Kasumi-1 (cell line): Measurements from ENCODE around the gene CLCN7.
"Not testable (repeated sequence)": the region's sequence is repeated elsewhere in the genome, so short reads cannot be mapped to it uniquely, and the experiment has no call there.

Source experiments
- DNase-seq, 2 experiments: peaks; one replicate each; lab custom pipeline; 2025; lab: John Stamatoyannopoulos, UW

Gene CLCN7

GRCh38 chr16:1445518-1446203 is 29.2 kb downstream of the CLCN7 start:
- no peak for DNase-seq

- no peak for DNase-seq
Observed at GRCh38 chr16:1444730-1445517, 29.9 kb downstream of the CLCN7 start.

GRCh38 chr16:1443980-1444729 is 30.7 kb downstream of the CLCN7 start, which contains the start of gene CCDC154:
CCDC154 (minus strand) TSS chr16:1444556; CDS start chr16:1444322, 234 bp downstream.
- no peak for DNase-seq

- no peak for DNase-seq
Observed at GRCh38 chr16:1443403-1443973, 31.3 kb downstream of the CLCN7 start.

GRCh38 chr16:1442697-1443096 is 32.1 kb downstream of the CLCN7 start:
- no peak for DNase-seq

- DNase-seq = no peak
Observed at GRCh38 chr16:1441391-1441829, 33.4 kb downstream of the CLCN7 start.

- not testable (repeated sequence) for DNase-seq
Observed at GRCh38 chr16:1439699-1440074, 35.1 kb downstream of the CLCN7 start.

- DNase-seq = no peak
Observed at GRCh38 chr16:1439058-1439698, 35.6 kb downstream of the CLCN7 start.

- no peak for DNase-seq
Observed at GRCh38 chr16:1438229-1439057, 36.4 kb downstream of the CLCN7 start.

- no peak for DNase-seq
Observed at GRCh38 chr16:1437606-1438005, 37.2 kb downstream of the CLCN7 start.

GRCh38 chr16:1436731-1437355 is 38.0 kb downstream of the CLCN7 start:
- no peak for DNase-seq

GRCh38 chr16:1435921-1436697 is 38.7 kb downstream of the CLCN7 start:
- DNase-seq = no peak

- DNase-seq = no peak
Observed at GRCh38 chr16:1434644-1435592, 39.9 kb downstream of the CLCN7 start.

GRCh38 chr16:1433756-1434155 is 41.1 kb downstream of the CLCN7 start:
- DNase-seq = no peak

- DNase-seq = no peak
Observed at GRCh38 chr16:1433263-1433560, 41.6 kb downstream of the CLCN7 start.

GRCh38 chr16:1432388-1433262 is 42.2 kb downstream of the CLCN7 start:
- no peak for DNase-seq

GRCh38 chr16:1431497-1432270 is 43.1 kb downstream of the CLCN7 start:
- DNase-seq = no peak
